Raji (cell line): ENCODE results near the gene USP3.

Source experiments
- POLR2A ChIP-seq: IDR thresholded peaks from 2 replicates; pipeline ENCODE4 v1.6.1; 2011; ENCODE audit warnings: low read depth, low read length, control low read depth; ENCODE audit not compliant: insufficient read depth

USP3 gene

GRCh38 chr15:63535689-63536088 lies 31.3 kb downstream of the USP3 start:
- TF ChIP-seq POLR2A, result no peak

- no peak for TF ChIP-seq POLR2A
Observed at GRCh38 chr15:63538876-63539275, 34.5 kb downstream of the USP3 start.

- TF ChIP-seq POLR2A, result no peak
Observed at GRCh38 chr15:63539521-63539920, 35.1 kb downstream of the USP3 start.

- no peak for TF ChIP-seq POLR2A
Observed at GRCh38 chr15:63539998-63540397, 35.6 kb downstream of the USP3 start.

- no peak for TF ChIP-seq POLR2A
Observed at GRCh38 chr15:63540449-63540848, 36.1 kb downstream of the USP3 start.

- TF ChIP-seq POLR2A, result no peak
Observed at GRCh38 chr15:63544258-63545026, 40.0 kb downstream of the USP3 start.

- no peak for TF ChIP-seq POLR2A
Observed at GRCh38 chr15:63545520-63545919, 41.1 kb downstream of the USP3 start.

- TF ChIP-seq POLR2A, result no peak
Observed at GRCh38 chr15:63551400-63551799, 47.0 kb downstream of the USP3 start.

- TF ChIP-seq POLR2A, result no peak
Observed at GRCh38 chr15:63553388-63553791, 49.0 kb downstream of the USP3 start.

- no peak for TF ChIP-seq POLR2A
Observed at GRCh38 chr15:63554337-63554927, 50.0 kb downstream of the USP3 start.

- no peak for TF ChIP-seq POLR2A
Observed at GRCh38 chr15:63555507-63555906, 51.1 kb downstream of the USP3 start.

- no peak for TF ChIP-seq POLR2A
Observed at GRCh38 chr15:63556246-63556645, 51.9 kb downstream of the USP3 start.

- TF ChIP-seq POLR2A, result no peak
Observed at GRCh38 chr15:63556736-63557135, 52.3 kb downstream of the USP3 start.

GRCh38 chr15:63559753-63560152 lies 55.4 kb downstream of the USP3 start:
- no peak for TF ChIP-seq POLR2A

GRCh38 chr15:63560741-63561448 lies 56.5 kb downstream of the USP3 start:
- no peak for TF ChIP-seq POLR2A

GRCh38 chr15:63564093-63564492 lies 59.7 kb downstream of the USP3 start:
- TF ChIP-seq POLR2A, result no peak
